Lower lobe of right lung (tissue), 2 donors: ENCODE data around the gene ADD1. TPM values are rescaled to one million over a fixed set of nuclear protein-coding genes. Genes with fewer than 3 reads are reported as not detected.
"Not testable (repeated sequence)": the region's sequence is repeated elsewhere in the genome, so short reads cannot be mapped to it uniquely, and the experiment has no call there.

Experiments
- ATAC-seq, 2 donors: fragments of 200-7000 bp; cut with Tn5 transposase; one replicate each; pipeline ENCODE4 v1.9.1; 2020 to 2022; ENCODE audit warnings: mild to moderate bottlenecking in 2 of 2, moderate library complexity in 2 of 2
- DNase-seq: peaks from one replicate; pipeline ENCODE4 v3.0.0-alpha.2; 2020
- H3K27ac ChIP-seq: fragments of 200-600 bp; one replicate; pipeline ENCODE4 v1.8.0; 2022
- H3K27me3 ChIP-seq: fragments of 200-600 bp; one replicate; pipeline ENCODE4 v1.8.0; 2022; ENCODE audit warnings: low read depth
- H3K36me3 ChIP-seq: fragments of 200-600 bp; one replicate; pipeline ENCODE4 v1.8.0; 2022; ENCODE audit warnings: mild to moderate bottlenecking
- H3K4me1 ChIP-seq: fragments of 200-600 bp; one replicate; pipeline ENCODE4 v1.8.0; 2022
- H3K4me3 ChIP-seq: fragments of 200-600 bp; one replicate; pipeline ENCODE4 v1.8.0; 2022; ENCODE audit warnings: mild to moderate bottlenecking
- H3K9me3 ChIP-seq: fragments of 200-600 bp; one replicate; pipeline ENCODE4 v1.8.0; 2022
- CTCF ChIP-seq: fragments of 200-600 bp; IDR thresholded peaks from one replicate; pipeline ENCODE4 v1.8.0; 2022; ENCODE audit warnings: antibody characterized with exemption, mild to moderate bottlenecking
- intact Hi-C: fragments of 100-400 bp; cut with DNase I; formaldehyde crosslinking; loops from one replicate; pipeline ENCODE4 v1.11.0; 2022
- total RNA-seq: library from RNA; stranded (reverse); fragmentation: NEBNext Ultra II Directional; extraction: Animal tissue kit (Norgen Biotek cat#: 25700); gene quantifications from one replicate; pipeline ENCODE4 v1.2.1, GENCODE V29; 2021
- donor health status: DM: no; HTN: yes; CAD: no; lungs with severe emphysema.

The ADD1 gene
- total RNA-seq, 1 donor from 2014 or later = 279 TPM

GRCh38 chr4:2915789-2916188, 72.1 kb downstream of the ADD1 start:
- peaks cover 13% of the 10 kb centered on the region for H3K4me1 ChIP-seq
- no peak overlapping the region for H3K27ac ChIP-seq
- intact Hi-C loops = no loop called here
- no peaks in the 10 kb centered on the region for H3K27me3 ChIP-seq
- H3K4me3 ChIP-seq = no peak overlapping the region
- H3K9me3 ChIP-seq = no peaks in the 10 kb centered on the region
- H3K36me3 ChIP-seq = peaks cover 86% of the 10 kb centered on the region
- DNase-seq (no peak), ATAC-seq (no peak)
- no peak for TF ChIP-seq CTCF

GRCh38 chr4:2916696-2917095, 73.1 kb downstream of the ADD1 start:
- H3K27me3 ChIP-seq, ATAC-seq, H3K27ac ChIP-seq, H3K4me3 ChIP-seq, DNase-seq, H3K9me3 ChIP-seq, intact Hi-C loops: not testable (repeated sequence)
- H3K36me3 ChIP-seq = peaks cover 79% of the 10 kb centered on the region
- peaks cover 13% of the 10 kb centered on the region for H3K4me1 ChIP-seq

- H3K9me3 ChIP-seq, DNase-seq, ATAC-seq, H3K4me3 ChIP-seq, H3K27ac ChIP-seq, intact Hi-C loops, H3K27me3 ChIP-seq: not testable (repeated sequence)
- Histone ChIP-seq H3K4me1 (peaks cover 22% of the 10 kb centered on the region), H3K36me3 (peaks cover 74% of the 10 kb centered on the region)
Observed at GRCh38 chr4:2918300-2918699, 74.7 kb downstream of the ADD1 start.

- H3K27ac ChIP-seq, H3K9me3 ChIP-seq, DNase-seq, H3K27me3 ChIP-seq, intact Hi-C loops, H3K4me3 ChIP-seq, ATAC-seq: not testable (repeated sequence)
- Histone ChIP-seq H3K36me3 (peaks cover 74% of the 10 kb centered on the region), H3K4me1 (peaks cover 22% of the 10 kb centered on the region)
Observed at GRCh38 chr4:2918714-2919113, 75.1 kb downstream of the ADD1 start.

GRCh38 chr4:2922453-2923101, 78.9 kb downstream of the ADD1 start:
- peak overlapping the region; percentile 41 for H3K27ac ChIP-seq
- intact Hi-C loops = not testable (repeated sequence)

GRCh38 chr4:2923141-2923551, 79.5 kb downstream of the ADD1 start:
- Histone ChIP-seq H3K9me3 (no peaks in the 10 kb centered on the region), H3K27ac (peak overlapping the region; percentile 41), H3K4me3 (no peak overlapping the region), H3K4me1 (peaks cover 23% of the 10 kb centered on the region), H3K27me3 (no peaks in the 10 kb centered on the region), H3K36me3 (peaks cover 81% of the 10 kb centered on the region)
- TF ChIP-seq CTCF = no peak
- intact Hi-C loops = no loop called here
- peak; percentile 51 to 52 for ATAC-seq
- no peak for DNase-seq

More at GRCh38 chr4:2922453-2923101, 78.9 kb downstream of the ADD1 start:
- Histone ChIP-seq H3K4me1 (peaks cover 23% of the 10 kb centered on the region), H3K36me3 (peaks cover 79% of the 10 kb centered on the region)
- H3K27me3 ChIP-seq, ATAC-seq, H3K9me3 ChIP-seq, H3K4me3 ChIP-seq, DNase-seq: not testable (repeated sequence)

- H3K36me3 ChIP-seq = peaks cover 81% of the 10 kb centered on the region
- H3K4me1 ChIP-seq = peaks cover 23% of the 10 kb centered on the region
- TF ChIP-seq CTCF = no peak
- DNase-seq (peak; percentile 40), ATAC-seq (peak in 1 of 2 donors; percentile 26)
- H3K27me3 ChIP-seq = no peaks in the 10 kb centered on the region
- H3K27ac ChIP-seq = peak overlapping the region; percentile 41
- intact Hi-C loops = no loop called here
- no peaks in the 10 kb centered on the region for H3K9me3 ChIP-seq
- no peak overlapping the region for H3K4me3 ChIP-seq
Observed at GRCh38 chr4:2923668-2924173, 80.1 kb downstream of the ADD1 start.
